ENCODE measurements around the gene PHB1.
"Not testable (repeated sequence)": the region's sequence is repeated elsewhere in the genome, so short reads cannot be mapped to it uniquely, and the experiment has no call there.

The PHB1 gene

GRCh38 chr17:49404906-49405305 is 9.8 kb downstream of the PHB1 start:
- no peak for DNase-seq (ENCODE audit: low read depth)

- no peak for DNase-seq (ENCODE audit: low read depth)
Measured at GRCh38 chr17:49404361-49404760, 10.3 kb downstream of the PHB1 start.

- no peak for DNase-seq (ENCODE audit: low read depth)
Measured at GRCh38 chr17:49403514-49404289, 11.0 kb downstream of the PHB1 start.

GRCh38 chr17:49402706-49403105 is 12.0 kb downstream of the PHB1 start:
- no peak for DNase-seq (ENCODE audit: low read depth)

- DNase-seq (ENCODE audit: low read depth) = no peak
Measured at GRCh38 chr17:49401971-49402611, 12.6 kb downstream of the PHB1 start.

- DNase-seq (ENCODE audit: low read depth) = no peak
Measured at GRCh38 chr17:49399995-49400394, 14.7 kb downstream of the PHB1 start.

GRCh38 chr17:49397586-49397985 is 17.1 kb downstream of the PHB1 start:
- DNase-seq (ENCODE audit: low read depth) = no peak

- no peak for DNase-seq (ENCODE audit: low read depth)
Measured at GRCh38 chr17:49393491-49394255, 21.0 kb downstream of the PHB1 start.

- no peak for DNase-seq (ENCODE audit: low read depth)
Measured at GRCh38 chr17:49390548-49391324, 23.9 kb downstream of the PHB1 start.

- DNase-seq (ENCODE audit: low read depth) = not testable (repeated sequence)
Measured at GRCh38 chr17:49389514-49390347, 25.0 kb downstream of the PHB1 start.

- no peak for DNase-seq (ENCODE audit: low read depth)
Measured at GRCh38 chr17:49388692-49389513, 25.8 kb downstream of the PHB1 start.

- no peak for DNase-seq (ENCODE audit: low read depth)
Measured at GRCh38 chr17:49388290-49388640, 26.4 kb downstream of the PHB1 start.

- DNase-seq (ENCODE audit: low read depth) = no peak
Measured at GRCh38 chr17:49387498-49388289, 27.0 kb downstream of the PHB1 start.

- DNase-seq (ENCODE audit: low read depth) = no peak
Measured at GRCh38 chr17:49386373-49386772, 28.3 kb downstream of the PHB1 start.

GRCh38 chr17:49384951-49385350 is 29.7 kb downstream of the PHB1 start:
- no peak for DNase-seq (ENCODE audit: low read depth)

- no peak for DNase-seq (ENCODE audit: low read depth)
Measured at GRCh38 chr17:49383060-49383459, 31.6 kb downstream of the PHB1 start.

- no peak for DNase-seq (ENCODE audit: low read depth)
Measured at GRCh38 chr17:49382556-49382955, 32.1 kb downstream of the PHB1 start.

GRCh38 chr17:49381793-49382192 is 32.9 kb downstream of the PHB1 start:
- no peak for DNase-seq (ENCODE audit: low read depth)

GRCh38 chr17:49381033-49381432 is 33.6 kb downstream of the PHB1 start:
- no peak for DNase-seq (ENCODE audit: low read depth)

GRCh38 chr17:49379926-49380325 is 34.8 kb downstream of the PHB1 start:
- DNase-seq (ENCODE audit: low read depth) = no peak
